ENCODE measurements around the gene ARPC1B.

Gene ARPC1B

GRCh38 chr7:99392046-99392445, 17.5 kb downstream of the ARPC1B start:
- DNase-seq, result no peak

DNA sequence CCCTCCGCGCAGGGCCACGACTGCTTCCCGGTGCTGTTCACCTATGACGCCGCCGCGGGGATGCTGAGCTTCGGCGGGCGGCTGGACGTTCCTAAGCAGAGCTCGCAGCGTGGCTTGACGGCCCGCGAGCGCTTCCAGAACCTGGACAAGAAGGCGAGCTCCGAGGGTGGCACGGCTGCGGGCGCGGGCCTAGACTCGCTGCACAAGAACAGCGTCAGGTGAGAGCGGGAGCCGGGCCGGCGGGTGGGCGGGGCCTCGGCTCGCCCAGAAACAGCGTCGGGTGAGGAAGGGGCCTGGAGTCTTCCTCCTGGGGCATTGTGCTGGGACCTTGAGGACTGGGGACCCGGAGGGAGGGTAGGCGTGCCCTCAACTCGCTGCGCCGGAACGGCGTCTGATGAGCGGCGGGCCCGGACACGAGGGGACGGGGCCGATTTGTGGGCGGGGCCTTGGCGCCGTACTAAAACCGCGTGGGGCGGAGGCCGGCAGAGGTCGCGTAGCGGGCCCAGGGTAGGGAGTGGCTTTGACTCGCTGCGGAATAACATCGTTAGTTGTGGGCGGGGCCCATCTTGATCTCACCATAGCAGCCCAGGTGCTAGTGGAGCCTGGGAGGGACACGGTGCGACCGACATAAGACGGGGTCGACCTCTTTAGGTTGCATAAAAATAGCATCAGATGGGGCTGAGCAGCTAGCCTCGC, 18.3 kb downstream of the ARPC1B start:
- DNase-seq, result peak; percentile 73

GRCh38 chr7:99393355-99394187, 19.0 kb downstream of the ARPC1B start:
- DNase-seq, result no peak

DNA sequence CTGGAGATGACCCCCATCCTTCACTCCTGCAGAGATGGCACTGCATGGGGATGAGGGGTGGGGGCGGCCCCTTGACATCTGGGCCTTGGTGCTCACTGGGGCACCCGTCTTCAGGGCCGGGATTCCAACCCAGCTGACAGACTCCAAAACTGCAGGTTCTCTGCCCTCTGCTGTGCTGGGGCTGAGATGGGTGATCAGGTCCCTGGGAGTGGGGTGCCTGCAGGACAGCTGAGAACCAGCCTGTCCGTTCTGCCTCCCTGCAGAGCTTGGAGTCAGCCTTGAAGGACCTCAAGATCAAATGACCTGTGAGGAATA, 19.6 kb downstream of the ARPC1B start:
- DNase-seq, result no peak

GRCh38 chr7:99395616-99396327, 21.2 kb downstream of the ARPC1B start:
- DNase-seq, result no peak

GRCh38 chr7:99396418-99397296, 22.1 kb downstream of the ARPC1B start:
- DNase-seq, result no peak

GRCh38 chr7:99397297-99397983, 22.9 kb downstream of the ARPC1B start:
- no peak for DNase-seq

DNA sequence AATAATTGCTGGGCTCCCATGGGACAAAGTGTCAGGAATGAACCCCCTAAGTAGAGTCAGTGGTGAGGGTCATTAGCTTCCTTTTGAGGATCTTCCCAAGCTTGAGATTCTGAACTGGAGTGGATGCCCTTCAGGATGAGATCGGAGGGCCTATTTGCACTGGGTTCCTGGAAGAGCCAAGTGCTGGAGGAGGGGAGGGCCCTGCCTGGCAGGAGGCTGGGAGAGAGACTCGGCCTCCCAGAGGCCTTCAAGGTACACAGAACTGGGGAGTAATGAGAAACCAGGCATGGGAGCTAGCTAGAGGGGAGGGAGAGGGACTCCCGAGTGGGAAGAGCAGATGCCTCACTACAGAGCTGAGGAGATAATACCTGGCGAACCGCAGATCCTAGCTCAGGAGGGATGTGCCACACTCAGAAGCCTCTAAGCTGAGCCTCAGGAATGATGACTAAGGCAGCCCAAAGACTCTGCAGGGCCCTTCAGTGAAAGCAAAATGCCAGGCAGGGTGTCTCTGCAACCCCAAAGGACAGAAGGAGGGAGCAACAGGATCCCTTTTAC, 24.4 kb downstream of the ARPC1B start:
- DNase-seq, result no peak

- no peak for DNase-seq
These were observed 25.1 kb downstream of the ARPC1B start for GRCh38 chr7:99399597-99399996.

DNA sequence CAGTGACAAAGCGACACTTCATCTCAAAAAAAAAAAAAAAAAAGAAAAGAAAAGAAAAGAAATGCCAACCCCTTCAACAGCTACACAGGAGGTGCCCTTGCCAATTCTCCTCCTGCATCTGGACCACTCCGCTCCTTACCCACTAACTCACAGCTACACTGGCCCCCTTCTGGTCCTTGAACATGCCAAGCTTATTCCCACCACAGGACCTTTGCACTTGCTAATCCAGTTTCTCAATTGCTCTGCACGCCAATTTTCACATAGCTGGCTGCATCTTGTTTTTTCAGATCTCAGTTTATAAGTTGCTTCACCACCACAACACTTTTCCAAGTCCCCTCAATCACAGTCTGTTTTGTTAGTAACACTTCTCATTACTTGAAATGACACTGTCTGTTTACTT, 28.3 kb downstream of the ARPC1B start:
- DNase-seq, result no peak

- DNase-seq, result no peak
These were observed 29.2 kb downstream of the ARPC1B start for GRCh38 chr7:99403764-99404163.

- DNase-seq, result no peak
These were observed 29.9 kb downstream of the ARPC1B start for GRCh38 chr7:99404235-99404976.

DNA sequence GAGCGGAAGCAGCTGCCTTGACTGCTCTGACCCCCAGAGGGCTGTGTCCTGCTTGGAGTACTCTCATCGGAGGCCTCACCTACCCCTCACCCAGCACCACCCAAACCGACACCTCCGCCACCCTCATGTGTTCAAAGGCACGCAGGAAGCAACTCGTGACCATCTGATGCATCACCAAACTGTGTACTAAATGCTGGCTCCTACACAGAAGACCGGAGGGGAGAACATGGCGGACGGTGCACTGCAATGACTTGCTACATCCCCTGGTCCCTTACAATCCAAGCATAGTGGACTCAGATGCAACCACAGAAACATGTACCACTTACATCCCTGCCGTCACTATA, 30.4 kb downstream of the ARPC1B start:
- no peak for DNase-seq

GRCh38 chr7:99406557-99406956, 32.0 kb downstream of the ARPC1B start:
- no peak for DNase-seq

- no peak for DNase-seq
These were observed 33.4 kb downstream of the ARPC1B start for GRCh38 chr7:99407872-99408378.

DNA sequence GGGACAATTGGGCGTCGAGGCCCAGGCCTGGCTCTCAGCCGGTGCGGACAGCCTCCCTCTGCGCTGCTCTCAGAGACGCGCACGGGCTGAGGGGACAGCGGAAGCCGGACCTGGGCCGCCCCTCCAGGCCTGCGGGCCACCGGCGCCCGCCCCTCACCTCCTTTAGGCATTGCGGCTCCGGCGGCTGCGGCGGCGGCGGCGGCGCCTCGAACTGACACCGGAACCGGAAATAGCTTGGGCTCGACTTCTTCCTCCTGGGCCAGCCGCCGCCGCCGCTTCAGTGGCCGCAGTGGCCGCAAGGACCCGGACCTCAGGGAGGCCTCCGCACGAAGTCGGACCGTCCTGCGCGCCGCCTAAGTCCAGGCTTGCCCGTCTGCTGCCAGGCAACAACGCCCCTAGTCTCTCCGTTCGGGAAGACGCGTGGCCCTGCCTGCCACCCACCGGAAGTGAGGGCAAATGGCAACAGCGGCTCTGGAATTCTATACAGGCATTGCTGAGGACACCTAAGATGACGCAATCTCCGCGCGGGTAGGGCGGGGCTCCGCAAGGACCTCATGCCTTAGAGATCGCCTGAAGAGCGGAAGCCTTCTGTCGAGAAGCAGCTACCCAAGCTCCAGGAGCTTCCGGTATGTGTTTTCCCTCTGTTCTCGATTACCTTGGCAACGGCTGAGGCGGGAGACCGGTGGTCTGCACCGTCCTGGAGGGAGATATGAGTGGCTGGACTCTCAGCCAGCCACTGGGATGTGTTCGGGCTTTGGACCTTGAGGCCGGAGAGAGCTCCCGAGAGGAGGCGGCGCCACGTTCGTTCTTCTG, 34.1 kb downstream of the ARPC1B start, which contains the start of the genes BUD31 and PDAP1:
BUD31 (plus strand) TSS at position 591 of the 813 bp plus-strand sequence. CDS start 2,124 bp downstream, outside the sequence.
PDAP1 (minus strand) TSS at position 219 of the 813 bp plus-strand sequence; CDS start at position 170, 49 bp downstream.
- peak; percentile 93 for DNase-seq

- DNase-seq, result no peak
These were observed 34.7 kb downstream of the ARPC1B start for GRCh38 chr7:99409192-99409572.

DNA sequence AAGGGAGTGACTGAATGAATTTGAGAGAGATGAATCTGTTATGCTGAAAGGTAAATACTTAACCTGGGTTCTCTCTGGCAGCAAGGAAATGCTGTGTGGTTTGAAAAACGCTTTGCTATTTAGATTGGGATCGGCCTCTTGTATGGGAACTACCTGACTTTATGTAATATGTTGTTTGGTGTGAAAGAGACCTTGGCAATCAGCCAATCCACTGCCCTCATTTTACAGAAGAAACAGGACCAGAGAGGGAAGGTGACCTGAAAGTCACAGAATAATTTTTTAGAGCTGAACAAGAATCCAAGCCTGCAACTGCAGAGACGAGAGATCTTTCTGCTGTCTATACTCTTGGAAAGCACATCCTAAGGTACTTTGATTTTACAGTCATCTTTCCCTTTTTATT, 35.3 kb downstream of the ARPC1B start:
- DNase-seq, result no peak

DNA sequence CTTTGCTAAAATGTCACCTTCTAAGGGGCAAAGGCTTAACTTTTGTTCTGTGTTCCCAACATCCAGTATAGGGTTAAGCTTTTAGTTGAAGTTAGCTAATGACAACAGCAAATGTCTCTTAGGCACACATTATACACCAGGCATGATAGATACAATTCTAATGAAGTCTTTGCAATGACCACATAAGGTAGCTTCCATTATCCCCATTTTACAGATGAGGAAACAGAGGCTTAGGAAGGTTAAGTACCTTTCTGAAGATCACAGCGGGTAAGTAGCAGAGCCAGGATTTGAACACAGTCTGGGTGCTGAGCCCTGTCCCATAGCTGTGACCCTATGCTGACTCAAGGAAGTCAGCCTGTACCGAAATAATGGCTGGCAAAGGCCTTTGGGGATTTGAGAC, 36.1 kb downstream of the ARPC1B start:
- DNase-seq, result no peak
